Choroid plexus epithelial cell (primary cell): Measurements from ENCODE around the gene TSPEAR.

Experiments
- DNase-seq: peaks from one replicate; pipeline ENCODE4 v3.0.0-alpha.2; 2010; ENCODE audit warnings: low read depth
- H3K4me3 ChIP-seq: 2 replicates; pipeline ENCODE4 v1.5.1; 2011; ENCODE audit warnings: low read depth, mild to moderate bottlenecking, control low read depth, low read length, moderate library complexity
- CTCF ChIP-seq: conservative IDR thresholded peaks from 2 replicates; pipeline ENCODE4 v1.5.1; 2011; ENCODE audit warnings: low read depth, mild to moderate bottlenecking, control low read depth, inconsistent platforms, low read length, moderate library complexity

TSPEAR gene

GRCh38 chr21:44618909-44619308 is 92.5 kb downstream of the TSPEAR start:
- H3K4me3 ChIP-seq, result no peak overlapping the region
- TF ChIP-seq CTCF, result no peak
- no peak for DNase-seq

- DNase-seq, result peak; percentile 28
- peak; percentile 42 for TF ChIP-seq CTCF
- no peak overlapping the region for H3K4me3 ChIP-seq
These were observed 92.9 kb downstream of the TSPEAR start for GRCh38 chr21:44618504-44618903.

- no peak for TF ChIP-seq CTCF
- H3K4me3 ChIP-seq, result no peak overlapping the region
- no peak for DNase-seq
These were observed 94.3 kb downstream of the TSPEAR start for GRCh38 chr21:44617071-44617501.

GRCh38 chr21:44616591-44616926 is 94.8 kb downstream of the TSPEAR start:
- no peak for DNase-seq
- H3K4me3 ChIP-seq, result no peak overlapping the region
- TF ChIP-seq CTCF, result no peak

- no peak for DNase-seq
- no peak for TF ChIP-seq CTCF
- H3K4me3 ChIP-seq, result no peak overlapping the region
These were observed 95.3 kb downstream of the TSPEAR start for GRCh38 chr21:44615911-44616590.

GRCh38 chr21:44615466-44615865 is 95.9 kb downstream of the TSPEAR start:
- no peak overlapping the region for H3K4me3 ChIP-seq
- no peak for DNase-seq

More at GRCh38 chr21:44615466-44615865, 95.9 kb downstream of the TSPEAR start:
- TF ChIP-seq CTCF, result no peak
